Germinal center (tissue), 1 donor: ENCODE measurements around the gene PROCA1.

Experiments
- DNase-seq: peaks from one replicate; pipeline ENCODE4 v3.0.0; 2012; ENCODE audit warnings: mixed read lengths, low spot score

PROCA1 gene

DNA sequence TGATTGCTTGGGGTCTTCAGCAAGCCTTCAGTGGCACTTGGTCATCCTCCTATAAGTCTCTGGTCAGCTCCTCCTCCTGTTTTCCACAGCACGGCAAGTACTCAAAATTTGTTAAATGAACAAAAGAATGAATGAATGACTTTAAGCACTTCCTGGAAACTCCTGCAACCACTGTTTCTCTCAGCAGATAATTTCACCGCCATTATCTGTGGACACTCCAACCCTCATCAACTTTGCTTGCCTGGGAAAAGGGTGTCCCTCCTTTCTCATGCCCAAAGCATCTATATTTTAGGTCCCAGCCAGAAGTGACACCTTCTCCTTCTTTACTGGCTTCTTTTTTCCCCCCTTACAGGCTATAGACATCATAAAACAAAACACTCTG lies 4.4 kb downstream of the PROCA1 start:
- DNase-seq, result no peak

DNA sequence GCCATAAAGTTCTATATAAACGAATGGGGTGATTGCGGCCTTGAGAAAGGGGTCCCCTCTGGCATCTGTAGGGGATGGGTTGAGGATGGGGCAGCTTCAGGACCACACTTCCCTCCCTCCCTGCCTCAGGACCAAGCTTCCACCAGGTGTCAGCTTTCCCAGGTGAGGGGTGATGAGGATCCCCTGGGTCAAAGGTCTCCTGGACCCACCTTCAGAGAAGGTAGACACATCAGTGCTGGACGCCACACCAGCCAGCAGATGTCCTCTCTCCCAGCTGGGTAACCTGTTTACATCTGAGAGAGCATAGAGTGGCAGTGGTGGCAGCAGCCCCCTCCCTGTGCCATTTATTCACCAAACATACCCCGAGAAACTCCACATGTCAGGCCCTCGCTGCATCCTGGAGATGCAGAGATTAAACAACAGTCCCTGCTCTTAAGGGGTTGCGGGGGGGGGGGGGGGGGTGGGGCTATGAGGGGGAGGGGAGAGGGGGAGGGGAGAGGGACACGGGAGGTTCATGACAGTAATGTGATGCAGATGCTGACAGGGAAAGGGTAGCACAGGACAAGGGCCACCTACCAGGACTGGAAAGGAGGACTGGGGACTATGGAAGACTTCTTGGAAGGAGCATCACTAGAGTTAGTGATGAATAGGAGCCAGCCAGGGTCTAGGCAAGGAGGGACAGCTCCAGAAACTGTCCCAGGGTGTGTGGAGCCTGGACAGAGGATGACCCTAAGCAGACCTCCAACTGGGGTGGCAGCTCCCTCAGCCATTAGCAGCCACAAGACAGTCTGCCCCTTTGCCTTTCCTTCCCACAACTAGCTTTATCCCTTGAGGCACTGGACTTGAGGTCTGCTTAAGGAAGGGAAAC lies 5.0 kb downstream of the PROCA1 start:
- no peak for DNase-seq

DNA sequence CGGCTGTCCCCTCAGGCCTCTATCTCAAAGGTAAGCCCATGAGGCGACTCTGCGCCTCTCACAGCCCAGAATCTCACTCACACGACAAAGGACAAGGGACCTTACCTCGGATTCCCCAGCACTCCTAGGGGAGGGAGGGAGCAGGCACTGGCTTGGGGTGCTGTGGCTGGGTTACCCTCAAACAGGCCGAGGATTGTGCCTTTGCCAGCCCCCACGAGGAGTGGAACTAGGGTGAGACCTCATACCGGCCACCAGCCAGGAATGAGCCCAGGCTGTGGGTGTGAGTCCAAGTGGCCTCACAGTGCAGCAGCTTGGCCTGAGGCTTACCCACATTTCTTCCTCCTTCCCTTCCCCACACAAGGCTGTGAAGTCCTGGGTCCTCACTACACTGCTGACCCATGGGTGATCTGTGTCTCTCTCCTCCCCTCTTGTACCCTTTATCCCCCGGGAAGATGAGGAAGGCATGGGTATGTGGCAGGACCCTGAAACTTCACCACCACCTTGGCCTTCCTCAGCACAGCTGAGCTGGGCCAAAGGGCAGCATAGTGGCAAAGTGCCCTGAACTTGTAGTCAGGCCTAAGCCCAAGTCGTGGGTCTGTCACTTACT lies 5.9 kb downstream of the PROCA1 start:
- no peak for DNase-seq

DNA sequence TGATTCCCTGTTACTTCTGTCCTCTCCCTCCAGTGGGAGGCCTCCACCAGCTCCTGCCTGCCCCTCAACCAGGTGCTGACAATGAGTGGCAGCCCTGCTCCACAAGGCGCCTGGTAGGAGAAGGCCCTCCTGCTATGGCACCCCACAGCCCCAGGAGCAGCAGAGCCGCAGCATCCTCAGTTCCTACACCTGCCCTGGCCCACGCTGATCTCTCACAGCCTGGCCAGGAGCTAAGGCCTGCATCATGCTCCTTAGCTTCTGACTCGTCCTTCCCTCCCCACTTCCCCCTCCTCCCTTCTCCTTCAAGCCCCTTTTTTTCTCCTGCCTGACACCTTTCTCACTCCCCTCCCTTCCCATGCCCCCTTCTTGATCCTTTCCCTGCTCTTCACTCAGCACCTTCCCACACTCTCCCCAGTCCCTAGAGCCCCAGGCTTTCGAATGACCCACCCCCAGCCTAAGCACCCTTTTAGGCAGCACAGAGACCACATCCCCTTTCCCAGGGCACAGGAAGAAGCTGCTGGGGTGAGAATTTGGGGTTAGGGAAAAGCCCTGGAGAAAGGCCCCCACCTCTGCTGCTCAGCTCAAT lies 6.5 kb downstream of the PROCA1 start:
- DNase-seq, result no peak

DNA sequence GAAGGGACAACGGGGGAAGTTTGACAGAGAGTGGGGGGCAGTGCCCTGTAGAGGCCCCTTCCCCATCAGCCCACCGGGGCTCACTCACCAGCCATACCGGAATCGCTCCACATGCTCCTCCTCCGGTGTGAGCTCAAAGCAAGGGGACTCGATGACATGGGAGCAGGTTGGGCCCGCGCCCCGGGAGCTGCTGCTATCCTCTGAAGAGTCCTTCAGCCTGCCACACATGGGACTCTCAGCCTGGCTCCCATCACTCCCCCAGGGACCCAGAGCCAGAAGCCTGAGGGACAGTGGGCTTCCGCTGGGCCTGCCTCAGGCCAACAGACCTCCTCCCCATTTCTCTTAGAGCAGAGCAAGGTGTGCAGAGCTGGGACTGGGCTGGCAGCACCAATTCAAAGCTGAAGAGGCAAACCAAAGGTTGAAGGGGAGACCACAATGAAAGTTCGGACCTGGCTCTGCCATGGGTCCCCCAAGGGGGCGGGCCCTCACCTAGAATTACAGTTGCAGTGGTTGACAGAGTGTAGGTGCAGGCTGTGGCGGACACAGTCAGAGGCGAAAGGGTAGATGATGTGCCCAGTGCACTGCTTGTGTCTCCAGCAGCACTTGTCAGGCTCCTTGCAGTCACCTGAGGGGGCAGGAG lies 7.3 kb downstream of the PROCA1 start:
- no peak for DNase-seq

DNA sequence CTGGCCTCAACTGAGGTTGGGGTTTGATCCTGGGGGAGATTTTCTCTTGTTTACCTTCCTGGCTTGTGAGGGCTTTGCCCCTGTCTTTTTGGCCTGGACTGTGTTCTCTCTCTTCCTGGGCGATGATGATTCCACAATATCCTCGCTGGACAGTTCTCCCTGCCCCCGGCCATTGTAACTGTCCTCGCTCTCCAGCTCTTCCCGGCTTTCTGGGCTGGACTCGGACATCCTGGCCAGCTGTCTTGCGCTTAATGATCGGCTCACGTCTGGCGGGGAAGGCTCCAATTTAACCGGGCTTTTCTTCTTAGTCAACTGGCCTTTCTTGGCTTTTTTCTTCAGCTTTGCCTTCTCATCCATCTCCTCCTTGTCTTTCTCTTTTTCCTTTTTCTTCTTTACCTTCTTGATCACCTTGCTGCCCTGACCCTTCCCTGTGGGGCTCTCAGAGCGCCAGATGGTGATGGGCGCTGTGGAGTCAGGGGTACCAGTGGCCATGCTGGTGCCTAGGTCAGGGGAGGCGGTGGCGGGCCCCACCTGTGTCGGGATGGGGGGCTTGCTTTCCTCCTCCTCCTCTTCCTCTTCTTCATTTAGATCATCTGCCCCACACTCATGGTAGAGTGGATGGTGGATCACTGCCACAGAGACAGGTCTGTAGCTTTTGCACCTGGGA lies 8.0 kb downstream of the PROCA1 start:
- no peak for DNase-seq

DNA sequence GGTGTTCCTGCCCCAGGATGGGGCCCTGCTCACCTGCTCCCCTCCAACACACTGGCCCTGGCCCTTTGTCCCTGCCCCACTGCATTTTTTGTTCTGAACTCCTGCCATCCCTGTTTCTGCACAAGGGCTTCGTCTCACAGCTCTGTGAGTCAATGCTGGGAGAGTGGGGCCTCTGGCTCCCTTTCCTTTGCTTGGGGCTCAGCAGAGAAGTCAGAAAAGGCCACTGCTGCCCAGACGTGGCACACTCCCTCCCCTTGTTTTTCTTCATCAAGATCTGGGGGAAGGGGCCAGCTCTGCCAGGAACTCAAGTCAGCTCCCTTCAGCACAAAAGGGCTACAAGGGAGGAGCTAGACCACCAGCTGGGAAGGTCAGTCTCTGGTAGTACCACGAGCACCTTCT lies 8.9 kb downstream of the PROCA1 start:
- DNase-seq, result no peak

DNA sequence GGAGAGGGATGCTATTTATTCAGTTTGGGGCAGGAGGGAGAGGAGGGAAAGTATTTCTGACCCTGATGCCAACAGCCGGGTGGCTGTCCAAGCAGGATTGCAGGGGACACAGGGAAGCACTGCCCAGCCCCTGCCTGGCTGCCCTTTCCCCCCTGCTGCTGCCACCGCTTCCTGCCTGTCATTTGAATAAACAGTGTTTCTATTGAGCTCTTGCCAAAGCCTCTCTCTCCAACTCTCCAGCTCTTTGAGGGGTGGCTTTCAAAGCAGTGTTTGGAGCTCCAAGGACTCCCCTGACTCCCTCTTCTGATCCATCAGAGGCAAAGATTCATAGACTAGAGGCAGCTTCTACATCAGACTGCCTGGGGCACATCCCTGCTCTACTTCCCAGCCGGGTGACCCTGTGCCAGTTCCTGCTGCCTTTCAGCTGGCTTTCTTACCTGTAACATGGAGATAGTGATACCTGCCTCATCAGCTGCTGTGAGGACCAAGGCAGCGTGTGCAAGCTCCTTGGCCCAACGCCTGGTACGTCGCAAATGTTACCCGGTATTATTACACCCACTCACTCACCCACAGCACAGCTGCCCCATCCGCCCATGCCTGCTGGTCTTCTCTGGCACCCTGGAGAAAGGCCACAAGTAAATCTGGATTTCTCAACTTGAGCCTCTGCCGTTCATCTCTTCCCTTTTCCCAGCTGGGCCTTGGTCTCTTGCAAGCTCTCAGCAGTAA lies 9.5 kb downstream of the PROCA1 start:
- DNase-seq, result no peak

DNA sequence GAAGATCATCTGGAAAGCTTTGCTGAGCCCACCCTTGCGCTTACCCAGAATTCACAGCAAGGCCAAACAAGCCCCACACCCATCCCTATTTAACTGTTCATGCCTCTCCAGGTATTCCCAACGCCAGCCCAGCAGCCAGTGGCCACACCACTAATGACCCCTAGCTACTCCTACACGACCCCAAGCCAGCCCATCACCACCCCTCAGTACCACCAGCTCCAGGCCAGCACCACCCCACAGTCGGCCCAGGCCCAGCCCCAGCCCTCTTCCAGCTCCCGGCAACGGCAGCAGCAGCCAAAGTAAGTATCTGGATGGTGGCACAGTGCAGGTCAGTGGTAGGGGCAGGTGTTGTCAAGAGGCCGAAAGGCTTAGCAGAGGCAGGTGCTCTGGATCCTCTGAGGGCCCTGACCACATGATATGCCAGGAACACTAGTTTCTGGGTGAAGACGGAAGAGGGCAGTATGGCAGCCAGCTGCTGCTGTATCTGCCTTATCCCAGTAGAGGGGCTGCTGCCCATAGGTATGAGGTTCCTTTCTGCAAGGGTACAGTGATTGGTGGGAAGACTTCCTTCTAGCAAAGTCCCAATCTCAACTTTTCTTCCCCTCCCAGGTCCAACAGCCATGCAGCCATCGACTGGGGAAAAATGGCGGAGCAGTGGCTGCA lies 10.7 kb downstream of the PROCA1 start:
- no peak for DNase-seq

DNA sequence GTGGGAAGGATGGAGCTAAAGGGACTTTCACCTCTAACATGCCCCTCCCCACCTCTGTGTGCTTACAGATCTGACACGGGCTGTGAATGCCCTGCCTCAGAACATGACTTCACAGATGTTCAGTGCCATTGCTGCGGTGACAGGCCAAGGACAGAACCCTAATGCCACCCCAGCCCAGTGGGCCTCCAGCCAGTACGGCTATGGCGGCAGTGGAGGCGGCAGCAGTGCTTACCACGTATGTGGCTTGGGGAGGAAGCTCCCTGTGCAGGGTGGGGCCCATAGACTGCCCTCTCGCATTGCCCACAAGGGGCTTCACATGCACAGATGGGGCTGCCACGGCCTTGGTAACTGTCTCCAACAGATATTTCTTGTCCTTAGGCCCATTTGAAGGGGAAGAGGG lies 11.4 kb downstream of the PROCA1 start:
- no peak for DNase-seq

DNA sequence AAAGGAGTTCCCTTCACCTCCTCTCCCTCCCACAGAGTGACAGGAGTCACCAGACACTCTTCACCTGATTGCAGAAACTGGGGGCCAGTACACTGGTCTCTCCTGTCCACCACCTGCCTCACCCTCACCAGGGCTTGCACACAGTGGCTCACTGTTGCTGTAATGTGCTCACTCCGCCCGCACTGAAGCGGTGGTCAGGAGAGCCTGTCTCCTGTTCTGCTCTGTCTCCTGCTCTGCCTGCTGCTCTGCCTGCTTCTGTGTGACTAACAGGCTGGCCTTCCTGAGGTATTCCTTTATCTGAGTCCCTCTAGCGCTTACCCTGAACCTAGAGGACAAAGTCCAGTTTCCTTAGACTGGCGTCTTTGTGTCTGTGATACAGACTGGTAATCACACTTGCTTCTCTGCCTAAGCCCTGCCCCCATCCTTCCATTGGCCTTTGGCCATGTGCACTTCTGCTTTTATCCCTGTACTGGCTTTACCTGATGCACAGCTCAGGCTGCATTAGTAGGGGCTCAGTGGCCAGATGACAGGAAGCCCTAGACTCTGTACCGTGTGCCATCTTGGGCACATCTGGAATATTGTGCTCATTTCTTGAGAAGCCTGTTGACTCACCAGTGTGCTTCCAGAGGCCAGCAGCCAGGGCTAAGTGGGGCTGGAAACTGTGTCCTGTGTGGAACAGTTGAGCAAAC lies 13.3 kb downstream of the PROCA1 start:
- DNase-seq, result no peak

DNA sequence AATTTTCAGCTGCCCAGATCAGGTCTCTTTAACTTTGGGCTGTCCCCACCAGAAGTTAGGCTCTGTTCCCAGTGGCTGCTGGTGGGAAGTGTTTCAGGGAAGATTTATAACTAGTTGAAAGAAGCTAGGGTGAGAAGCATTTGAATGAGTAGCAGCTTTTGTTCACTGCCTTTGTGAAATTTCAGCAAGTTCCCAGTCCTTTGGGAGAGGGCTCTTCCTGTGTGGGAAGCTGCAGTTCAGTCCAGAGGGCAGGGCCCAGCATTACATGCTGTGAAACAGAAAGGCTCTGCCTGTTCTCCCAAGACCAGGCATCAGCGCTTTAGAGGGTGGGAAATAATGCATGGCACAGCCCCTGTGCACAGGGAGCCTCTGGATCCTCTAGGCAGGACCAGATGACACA lies 17.8 kb downstream of the PROCA1 start:
- no peak for DNase-seq

DNA sequence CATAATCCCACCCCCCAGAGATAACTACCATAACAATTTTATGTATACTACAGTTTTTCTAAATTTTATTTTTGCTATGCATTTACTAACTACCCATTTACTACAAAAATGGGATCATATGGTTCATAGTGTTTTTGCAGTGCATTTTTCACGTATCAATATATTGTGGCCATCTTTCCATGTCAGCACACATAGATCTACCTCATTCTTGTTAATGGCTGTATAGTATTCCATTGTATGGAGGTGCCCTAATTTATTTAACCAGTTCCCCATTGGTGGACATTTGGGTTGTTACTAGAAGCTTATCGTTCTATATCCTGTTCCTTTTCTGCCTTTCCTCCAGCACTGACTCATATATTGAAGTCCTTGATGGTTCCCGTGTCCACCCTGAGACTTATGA lies 22.7 kb downstream of the PROCA1 start:
- no peak for DNase-seq

DNA sequence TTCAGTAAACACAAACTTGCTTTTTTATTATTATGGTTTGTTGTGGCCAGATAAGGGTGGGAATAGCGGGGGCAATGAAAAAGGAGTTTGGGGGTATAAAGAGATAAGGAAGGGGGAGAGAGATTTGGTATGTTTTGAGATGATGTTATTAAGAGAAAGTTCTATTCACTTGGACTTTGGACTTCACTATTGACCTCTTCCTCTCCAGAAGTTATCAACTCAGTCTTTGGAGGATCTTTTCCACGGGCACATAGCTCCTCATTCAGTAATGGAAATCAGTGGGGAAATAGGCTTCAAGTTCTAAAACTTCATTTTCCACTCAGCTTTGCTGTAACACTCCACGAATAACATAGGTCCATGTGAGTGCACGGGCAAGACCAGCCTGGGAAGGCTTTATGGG lies 23.2 kb downstream of the PROCA1 start:
- DNase-seq, result no peak

DNA sequence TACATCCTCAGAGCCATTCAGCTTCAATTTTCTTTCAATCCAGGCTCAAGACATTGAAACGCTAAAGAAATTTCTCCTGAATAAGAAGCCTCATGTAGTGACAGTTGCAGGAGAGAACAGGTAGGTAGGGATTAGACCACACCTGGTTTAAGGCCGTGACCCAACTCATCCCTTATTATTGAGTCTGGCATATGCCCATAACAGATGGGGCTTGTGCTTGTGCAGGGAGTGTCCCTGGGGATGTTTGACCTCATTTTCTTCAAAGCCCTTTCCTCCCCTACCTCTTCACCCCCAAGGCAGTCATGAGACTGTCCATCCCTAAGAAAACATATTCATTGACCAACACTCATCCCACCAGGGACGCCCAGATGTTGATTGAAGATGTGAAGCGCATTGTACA lies 25.4 kb downstream of the PROCA1 start:
- DNase-seq, result no peak

DNA sequence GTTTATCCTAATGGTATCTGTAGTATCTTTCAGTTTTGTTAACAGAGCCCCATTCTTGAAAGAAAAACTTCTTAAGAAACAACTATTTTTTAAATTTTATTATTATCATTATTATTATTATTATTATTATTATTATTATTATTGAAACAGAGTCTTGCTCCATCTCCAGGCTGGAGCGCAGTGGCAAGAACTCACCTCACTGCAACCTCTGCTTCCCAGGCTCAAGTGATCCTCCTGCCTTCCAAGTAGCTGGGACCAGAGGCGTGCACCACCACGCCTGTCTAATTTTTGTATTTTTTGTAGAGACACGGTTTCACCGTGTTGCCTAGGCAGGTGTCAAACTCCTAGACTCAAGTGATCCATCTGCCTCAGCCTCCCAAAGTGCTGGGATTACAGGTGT lies 26.3 kb downstream of the PROCA1 start:
- no peak for DNase-seq

DNA sequence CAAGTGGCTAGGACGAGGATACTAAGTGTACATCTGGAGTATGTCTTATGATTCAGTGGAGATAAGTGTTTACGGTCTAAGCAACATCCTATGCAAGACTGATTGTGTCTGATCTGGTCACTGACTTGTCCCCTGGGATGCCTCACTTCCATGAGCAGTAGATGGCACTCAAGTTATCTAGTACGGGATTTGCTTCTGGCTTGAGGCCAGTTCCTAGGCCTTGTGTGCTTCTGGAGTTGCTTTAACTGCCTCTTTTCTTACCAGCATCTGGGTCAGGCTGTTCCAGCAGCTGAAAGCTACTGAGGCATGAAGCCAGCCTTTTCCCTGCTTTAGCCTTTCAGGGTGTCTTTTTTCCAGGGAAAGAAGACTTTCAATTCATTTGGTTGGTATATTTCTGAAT lies 26.7 kb downstream of the PROCA1 start:
- no peak for DNase-seq

DNA sequence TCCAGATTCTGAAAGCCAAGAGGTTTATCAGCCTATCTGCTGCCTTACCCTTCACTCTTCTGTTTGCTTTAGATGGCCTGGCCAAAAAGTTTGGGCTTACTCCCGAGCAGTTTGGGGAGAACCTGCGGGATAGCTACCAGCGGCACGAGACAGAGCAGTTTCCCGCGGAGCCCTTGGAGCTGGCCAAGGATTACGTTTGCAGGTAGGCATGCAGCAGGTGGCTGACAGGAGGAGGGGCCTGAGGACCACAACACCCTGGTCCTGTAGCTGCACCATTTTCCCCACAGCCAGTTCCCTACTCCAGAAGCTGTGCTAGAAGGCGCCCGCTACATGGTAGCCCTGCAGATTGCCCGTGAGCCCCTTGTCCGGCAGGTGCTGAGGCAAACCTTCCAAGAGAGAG lies 29.0 kb downstream of the PROCA1 start:
- no peak for DNase-seq

DNA sequence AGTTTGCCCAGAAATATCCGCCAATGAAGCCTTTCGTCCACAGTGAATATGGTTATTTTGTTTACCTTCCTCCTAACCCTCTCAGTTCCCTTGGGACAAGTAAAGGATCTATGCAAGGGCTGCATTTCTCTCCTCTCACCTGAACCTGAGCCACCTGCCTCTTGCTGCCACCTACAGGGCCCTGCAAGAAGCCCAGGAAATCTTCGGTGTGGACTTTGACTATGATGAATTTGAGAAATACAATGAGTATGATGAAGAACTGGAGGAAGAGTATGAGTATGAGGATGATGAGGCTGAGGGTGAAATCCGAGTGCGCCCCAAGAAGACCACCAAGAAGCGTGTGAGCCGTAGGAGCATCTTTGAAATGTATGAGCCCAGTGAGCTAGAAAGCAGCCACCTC lies 35.7 kb downstream of the PROCA1 start:
- peak; percentile 35 for DNase-seq

DNA sequence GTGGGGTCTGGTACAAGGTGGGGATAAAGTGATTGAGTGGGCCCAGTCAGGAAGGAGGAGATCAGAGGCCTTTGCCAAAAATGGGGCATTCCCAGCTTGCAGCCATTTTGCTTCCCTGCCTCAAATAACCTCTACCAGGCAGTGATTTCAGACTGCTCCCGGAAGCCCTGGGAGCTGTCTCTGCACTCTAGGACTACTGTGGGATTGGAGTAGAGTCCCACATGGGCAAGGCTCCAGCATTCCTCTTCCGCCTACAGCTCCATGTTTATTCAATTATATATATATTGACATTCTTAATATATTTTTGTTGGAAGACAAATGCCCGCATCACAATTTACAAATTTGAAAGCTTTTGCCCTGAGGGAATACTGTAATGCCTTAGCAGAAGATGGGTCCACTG lies 36.2 kb downstream of the PROCA1 start:
- DNase-seq, result no peak

DNA sequence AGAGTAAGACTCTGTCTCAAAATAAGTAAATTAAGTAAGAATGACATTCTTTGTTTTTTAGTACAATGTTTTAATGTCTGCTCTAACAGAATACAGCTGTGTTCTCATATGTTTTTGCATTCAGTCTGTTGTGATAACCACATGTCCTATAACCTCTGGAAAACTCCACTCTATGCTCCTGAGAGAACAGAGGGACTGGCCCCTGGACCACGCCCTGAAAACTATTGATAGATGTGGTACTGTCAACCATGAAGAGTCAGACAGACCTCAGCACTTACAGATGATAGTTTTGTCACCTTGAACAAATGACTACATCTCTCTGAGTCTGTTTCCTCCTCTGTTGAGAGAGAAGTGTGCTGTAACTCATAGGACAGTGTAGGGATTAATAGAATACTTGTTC lies 41.8 kb downstream of the PROCA1 start:
- DNase-seq, result no peak
